IPS-NIHi7 (cell line): Measurements from ENCODE around the gene XAGE3.
"Not testable (repeated sequence)": the region's sequence is repeated elsewhere in the genome, so short reads cannot be mapped to it uniquely, and the experiment has no call there.

Experiments used
- DNase-seq: peaks from one replicate; pipeline ENCODE4 v3.0.0; 2012; ENCODE audit warnings: mixed read lengths; ENCODE audit errors: extremely low spot score

The XAGE3 gene, protein sequence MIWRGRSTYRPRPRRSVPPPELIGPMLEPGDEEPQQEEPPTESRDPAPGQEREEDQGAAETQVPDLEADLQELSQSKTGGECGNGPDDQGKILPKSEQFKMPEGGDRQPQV

GRCh38 chrX:52867610-52868348 is at the start of gene XAGE3:
XAGE3 (minus strand) TSS chrX:52868083; CDS start chrX:52867133, 950 bp downstream.
- DNase-seq, result no peak

DNA sequence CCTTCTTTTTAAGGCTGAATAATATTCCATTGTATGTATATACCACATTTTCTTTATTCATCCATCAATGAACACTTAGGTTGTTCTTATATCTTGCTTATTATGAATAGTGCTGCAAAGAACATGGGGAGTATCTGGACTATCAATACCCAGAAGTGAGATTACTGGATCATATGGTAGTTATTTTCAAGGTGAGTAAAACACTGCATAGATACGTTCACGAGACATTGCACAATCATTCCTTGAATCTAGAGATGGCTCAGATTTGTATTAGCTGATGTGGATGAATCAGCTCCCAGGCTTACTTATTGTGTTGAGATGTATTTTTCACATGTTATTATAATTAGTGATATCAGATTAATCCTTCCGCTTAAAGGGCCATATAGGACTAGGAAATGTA is 46.8 kb upstream of the XAGE3 start:
- DNase-seq, result not testable (repeated sequence)

DNA sequence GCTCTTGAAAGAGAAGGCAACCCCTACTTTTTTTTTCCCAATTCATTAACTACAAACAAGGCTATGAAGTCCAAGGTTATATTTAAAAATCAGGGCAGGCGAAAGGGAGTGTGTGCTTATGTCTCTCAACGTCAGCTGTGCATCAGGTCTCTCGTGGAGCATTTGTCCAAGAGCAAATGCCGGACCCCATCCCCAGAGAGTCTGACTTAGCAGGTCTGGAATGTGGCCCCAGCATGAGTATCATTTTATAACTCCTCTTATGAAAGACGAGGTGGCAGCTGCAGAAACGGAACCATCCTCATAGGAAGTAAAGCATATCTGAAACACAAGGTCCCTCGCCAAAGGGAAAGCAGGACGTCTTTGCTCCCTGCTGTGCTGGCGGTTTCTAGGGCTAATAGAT is 45.8 kb upstream of the XAGE3 start:
- DNase-seq, result not testable (repeated sequence)

DNA sequence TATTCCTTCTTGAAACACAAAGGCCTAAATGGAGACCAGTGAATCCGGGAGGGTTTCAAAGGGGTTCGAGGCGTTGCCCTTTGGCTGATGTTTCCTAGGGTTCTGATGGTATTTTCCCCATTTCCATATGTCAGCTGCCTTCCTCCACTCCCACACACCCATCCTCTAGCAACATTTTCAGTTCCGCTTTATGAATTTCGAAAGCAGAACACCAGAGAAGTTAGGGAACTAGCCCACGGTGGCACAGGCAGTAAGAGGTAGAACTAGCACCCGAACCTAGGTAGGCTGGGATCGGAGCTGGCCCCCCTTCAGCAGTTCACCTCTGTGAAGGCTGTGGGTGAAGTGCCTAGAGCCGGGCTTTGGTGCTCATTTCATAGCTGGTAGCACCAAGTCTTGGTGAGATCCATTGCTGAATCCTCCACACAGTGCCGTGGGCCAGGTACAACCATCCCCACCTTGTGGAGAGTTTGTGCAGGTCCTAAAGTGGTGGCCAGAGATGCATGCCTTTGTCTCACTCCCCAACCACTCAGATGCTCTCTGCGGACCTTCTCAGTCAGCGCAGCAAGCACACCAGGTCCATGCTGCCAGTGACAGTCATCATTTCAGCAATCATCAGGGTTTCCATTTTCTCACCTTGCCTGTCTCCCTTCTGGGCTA is 41.6 kb upstream of the XAGE3 start:
- DNase-seq, result not testable (repeated sequence)

GRCh38 chrX:52907900-52908299 is 40.0 kb upstream of the XAGE3 start:
- not testable (repeated sequence) for DNase-seq

DNA sequence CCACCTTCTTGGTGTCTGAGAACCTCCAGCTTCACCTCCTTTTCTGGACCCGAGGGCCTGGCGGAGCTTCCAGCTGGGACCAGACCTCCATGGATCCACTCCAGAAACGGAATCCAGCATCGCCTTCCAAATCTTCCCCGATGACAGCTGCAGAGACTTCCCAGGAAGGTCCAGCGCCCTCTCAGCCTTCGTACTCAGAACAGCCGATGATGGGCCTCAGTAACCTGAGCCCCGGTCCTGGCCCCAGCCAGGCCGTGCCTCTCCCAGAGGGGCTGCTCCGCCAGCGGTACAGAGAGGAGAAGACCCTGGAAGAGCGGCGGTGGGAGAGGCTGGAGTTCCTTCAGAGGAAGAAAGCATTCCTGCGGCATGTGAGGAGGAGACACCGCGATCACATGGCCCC is 39.3 kb upstream of the XAGE3 start:
- DNase-seq, result not testable (repeated sequence)

- not testable (repeated sequence) for DNase-seq
Measured at GRCh38 chrX:52906072-52906471, 38.2 kb upstream of the XAGE3 start.

DNA sequence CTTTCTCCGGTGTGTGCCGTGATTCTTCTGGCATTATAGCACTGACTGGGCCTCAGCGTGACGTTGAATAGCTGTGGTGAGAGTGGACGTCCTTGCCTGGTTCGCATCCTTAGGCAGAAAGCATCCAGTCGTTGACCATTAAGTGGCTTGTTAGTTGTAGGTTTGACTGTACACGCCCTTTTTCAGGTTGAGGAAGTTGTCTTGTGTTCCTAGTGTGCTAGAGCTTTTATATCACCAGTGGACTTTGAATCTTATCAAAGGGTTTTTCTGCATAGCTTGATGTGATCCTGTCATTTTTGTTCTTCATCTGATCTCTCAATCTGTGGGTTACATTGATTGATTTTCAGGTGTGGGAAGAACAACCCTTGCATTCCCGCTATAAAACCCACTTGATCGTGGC is 37.6 kb upstream of the XAGE3 start:
- DNase-seq, result not testable (repeated sequence)

DNA sequence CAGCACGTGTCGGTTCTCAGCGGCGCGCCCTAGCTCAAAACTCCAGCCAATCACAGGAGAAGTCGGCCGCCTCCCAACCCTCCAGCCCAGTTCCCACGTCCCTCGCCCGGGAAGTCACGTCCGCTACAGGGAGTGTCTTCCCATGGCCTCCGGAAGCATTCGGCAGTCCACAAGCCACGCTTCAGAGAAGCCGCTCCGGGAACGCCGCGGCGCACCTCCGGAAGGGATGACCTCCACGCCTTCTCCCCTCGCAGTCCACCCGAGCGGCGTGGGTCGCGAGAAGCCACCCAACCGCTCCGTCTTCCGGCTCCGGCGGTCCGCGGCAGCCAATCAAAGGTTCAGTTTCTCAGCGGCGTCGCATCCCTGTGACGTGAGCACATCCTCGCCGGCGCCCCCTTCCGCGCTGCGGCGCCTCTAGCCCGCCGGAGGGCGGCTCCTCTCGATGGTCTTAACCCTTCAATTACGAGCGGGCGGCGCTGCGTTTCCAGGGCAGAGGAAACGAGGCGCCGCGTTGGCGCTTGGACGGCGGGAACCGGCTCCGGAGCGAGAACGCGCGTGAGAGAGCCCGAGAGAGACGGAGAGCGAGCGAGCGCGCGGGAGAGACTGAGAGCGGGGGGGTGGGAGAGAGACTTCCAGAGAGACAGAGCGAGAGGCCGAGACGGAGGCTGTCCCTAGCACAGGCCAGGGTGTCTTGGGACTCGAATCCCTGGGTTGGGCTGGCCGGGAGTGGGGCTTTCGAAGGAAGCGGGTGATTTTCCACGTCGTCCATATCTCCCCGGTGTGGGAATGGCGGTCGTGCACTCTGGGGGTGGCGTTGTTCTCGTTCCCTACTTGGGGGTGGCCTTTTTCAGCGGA is 29.2 kb upstream of the XAGE3 start, which contains the start of gene FAM156B:
Gene FAM156B, plus strand, starts transcription at position 476 of the 855 bp plus-strand sequence. CDS start 9,896 bp downstream, outside the sequence.
- DNase-seq, result not testable (repeated sequence)

GRCh38 chrX:52896438-52896837 is 28.6 kb upstream of the XAGE3 start:
- DNase-seq, result not testable (repeated sequence)

- DNase-seq, result not testable (repeated sequence)
Measured at GRCh38 chrX:52888090-52888489, 20.2 kb upstream of the XAGE3 start.

DNA sequence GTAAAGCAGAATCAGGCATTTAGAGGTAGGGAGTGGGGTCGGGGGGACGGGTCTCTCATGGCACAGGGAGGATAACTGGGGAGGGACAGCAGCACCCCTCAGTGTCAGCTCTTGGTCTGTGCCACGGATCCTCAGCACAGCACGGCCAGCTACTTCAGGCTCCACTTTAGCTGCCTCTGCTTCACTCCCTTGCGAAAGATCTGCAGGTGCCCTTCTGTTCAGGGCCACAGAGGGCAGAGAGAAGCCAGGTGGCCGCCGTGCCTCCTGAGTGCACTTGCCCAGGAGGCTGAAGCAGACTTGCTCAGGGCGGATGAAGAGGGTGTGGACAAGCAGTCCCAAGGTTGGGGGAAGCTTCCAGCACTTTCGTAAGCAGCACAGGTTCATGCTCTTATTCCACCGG is 19.6 kb upstream of the XAGE3 start:
- not testable (repeated sequence) for DNase-seq

DNA sequence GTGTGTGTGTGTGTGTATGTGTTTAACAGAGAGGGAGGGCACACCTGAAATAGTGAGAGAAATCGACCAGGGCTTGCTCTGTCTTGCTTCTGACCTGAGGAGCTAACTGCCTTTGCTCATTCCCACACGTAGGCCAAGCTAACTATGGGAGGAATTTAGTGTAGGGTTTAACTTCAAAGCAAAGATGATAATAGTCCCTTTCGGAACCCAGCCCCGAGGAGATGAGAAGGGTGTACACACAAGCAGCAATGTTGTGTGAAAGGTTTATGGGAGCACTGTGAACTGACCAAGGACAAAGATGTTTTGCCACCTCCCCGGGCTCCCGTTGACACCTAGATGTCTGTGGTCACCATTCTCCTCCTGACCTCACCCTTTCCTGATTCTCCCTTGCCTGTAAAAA is 8.5 kb upstream of the XAGE3 start:
- DNase-seq, result not testable (repeated sequence)

DNA sequence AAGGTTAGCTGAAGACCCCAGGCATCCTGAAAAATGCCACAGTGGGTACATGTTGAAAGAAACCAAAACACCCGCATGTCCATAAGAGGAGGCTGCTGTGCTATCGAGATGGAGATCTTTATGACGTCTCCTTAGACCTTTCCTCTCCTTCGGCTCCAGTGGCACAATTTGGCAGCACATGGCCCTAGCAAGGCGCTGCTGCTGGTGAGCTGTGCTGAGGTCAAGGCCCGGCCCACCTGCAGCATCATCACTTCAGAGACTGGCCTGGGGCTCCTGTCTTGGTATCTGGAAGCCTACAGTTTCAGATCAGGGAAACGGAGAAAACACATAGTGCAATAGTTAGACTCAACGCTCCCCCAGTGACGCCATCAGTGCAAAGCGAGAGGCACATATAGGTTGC is 7.6 kb upstream of the XAGE3 start:
- DNase-seq, result not testable (repeated sequence)

DNA sequence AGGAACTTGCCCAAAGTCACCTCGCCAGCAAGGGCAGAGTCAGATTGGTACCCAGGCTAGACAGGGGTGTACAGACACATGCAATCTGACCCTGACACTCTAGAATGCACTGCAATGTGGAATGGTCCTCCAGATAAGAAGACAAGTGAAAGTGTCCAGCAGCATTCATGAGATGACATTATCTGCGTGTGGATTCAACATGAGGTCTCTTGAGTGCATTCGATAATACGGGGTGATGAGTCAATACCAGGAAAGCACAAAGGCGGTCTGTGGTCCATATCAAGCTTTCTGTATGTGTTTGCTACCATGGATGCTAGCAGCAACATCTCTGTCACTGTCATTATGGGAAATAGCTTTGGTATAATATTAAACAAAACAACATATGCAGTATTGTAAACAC is 6.8 kb upstream of the XAGE3 start:
- DNase-seq, result no peak

GRCh38 chrX:52873825-52874224 is 5.9 kb upstream of the XAGE3 start:
- not testable (repeated sequence) for DNase-seq

DNA sequence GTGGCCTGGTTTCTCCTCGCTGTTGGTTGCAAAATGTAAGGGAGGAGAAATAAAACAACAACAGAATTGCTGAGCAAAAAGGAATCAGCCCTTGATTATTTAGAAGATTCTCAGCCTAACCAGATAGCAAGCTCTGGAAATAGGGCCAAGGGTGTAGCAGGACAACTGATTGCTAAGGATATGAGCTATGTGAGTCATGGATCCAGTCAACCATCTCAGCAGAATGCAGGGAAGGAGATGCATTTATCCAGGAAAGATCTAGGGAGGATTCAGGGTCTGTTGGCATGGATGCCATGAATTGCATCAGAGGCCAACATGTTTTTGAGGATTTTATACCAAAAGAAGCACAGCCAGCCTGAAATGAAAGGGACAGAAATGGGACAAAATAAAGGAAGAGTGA is 2.2 kb upstream of the XAGE3 start:
- DNase-seq, result no peak

DNA sequence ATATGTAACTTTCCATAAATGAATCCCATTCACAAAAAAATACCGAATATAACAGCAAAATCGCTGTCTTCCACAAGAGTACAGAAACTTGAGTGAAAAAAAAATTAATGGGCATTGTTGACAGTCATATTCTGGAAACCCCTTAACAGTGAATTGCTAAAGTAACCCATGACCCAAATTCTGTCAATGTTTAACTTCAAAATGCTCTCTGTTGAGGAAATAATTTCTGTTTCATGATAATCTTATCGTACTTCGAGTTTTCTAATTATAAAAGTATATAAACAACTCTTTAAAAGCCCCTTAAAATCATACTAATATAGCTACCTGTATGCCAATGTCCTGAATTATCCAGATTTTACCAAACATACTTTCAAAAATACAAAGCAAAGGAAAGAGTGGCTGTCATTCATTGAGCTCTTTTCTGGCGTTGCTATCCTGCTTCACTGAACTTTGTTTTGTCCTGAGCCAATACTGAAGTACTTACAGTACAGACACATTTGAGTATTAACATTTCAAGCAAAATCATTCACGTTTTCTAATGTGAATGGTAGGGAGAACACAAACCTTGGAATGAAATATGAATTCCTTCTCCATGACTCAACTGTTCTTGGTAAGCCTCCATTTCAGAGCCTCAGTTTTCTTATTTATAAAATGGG is 2.4 kb downstream of the XAGE3 start:
- DNase-seq, result no peak

DNA sequence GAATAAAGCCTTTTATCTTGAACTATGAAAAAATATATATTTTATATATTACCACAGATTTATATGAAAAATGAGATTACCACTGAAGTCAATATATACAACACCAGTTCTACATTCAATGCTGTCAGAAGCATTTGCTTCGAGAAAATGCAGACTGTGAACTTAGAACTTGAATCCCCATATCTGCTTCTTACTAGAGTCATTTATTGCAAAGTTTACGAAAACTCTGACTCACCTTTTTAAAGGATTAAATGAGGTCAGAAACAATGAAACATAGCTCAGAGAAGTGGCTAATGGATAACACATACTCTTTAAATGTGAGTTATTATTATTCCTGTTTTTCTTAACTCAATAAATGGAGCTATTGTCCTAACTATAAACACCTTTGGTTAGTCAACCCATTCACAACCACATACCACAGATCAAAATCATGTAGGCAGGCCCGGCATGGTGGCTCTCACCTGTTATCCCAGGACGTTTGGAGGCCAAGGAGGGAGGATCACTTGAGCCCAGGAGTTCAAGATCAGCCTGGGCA is 10.8 kb downstream of the XAGE3 start:
- DNase-seq, result not testable (repeated sequence)

- no peak for DNase-seq
Measured at GRCh38 chrX:52852110-52852860, 15.6 kb downstream of the XAGE3 start.
